Inferior parietal cortex (tissue), 1 donor: Measurements from ENCODE around the gene ANKMY1.
"Not testable (repeated sequence)": the region's sequence is repeated elsewhere in the genome, so short reads cannot be mapped to it uniquely, and the experiment has no call there.

Experiments used
- DNase-seq: peaks from one replicate; pipeline ENCODE4 v3.0.0-alpha.2; 2016; ENCODE audit errors: extremely low spot score

Gene ANKMY1

DNA sequence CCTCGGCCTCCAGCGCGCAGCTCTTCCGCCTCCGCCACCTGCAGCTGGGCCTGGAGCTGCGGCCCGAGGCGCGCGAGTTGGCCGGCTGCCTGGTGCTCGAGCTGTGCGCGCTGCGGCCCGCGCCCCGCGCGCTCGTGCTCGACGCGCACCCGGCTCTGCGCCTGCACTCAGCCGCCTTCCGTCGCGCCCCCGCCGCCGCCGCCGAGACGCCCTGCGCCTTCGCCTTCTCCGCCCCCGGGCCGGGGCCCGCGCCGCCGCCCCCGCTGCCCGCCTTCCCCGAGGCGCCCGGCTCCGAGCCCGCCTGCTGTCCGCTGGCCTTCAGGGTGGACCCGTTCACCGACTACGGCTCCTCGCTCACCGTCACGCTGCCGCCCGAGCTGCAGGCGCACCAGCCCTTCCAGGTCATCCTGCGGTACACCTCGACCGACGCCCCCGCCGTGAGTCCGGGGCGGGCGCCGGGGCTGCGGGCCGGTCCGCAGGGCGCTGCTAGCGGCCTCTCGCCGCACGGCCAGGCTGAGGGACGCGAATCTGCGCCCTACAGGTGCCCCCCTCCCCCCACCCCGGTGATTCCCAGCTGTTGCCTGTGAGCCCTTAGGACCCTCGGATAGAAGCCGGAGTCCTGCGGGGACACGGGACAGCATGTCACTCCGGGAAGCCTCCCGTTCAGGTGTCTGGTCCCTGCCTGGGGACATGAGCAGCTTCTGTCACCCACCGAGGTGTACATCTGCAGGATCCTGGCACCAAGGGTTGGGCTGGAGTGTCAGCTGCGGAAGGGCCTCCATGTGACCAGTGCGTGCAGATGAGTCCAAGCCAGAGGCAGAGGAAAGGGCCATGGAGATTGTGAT, 11.1 kb upstream of the ANKMY1 start:
- DNase-seq, result peak; percentile 53

DNA sequence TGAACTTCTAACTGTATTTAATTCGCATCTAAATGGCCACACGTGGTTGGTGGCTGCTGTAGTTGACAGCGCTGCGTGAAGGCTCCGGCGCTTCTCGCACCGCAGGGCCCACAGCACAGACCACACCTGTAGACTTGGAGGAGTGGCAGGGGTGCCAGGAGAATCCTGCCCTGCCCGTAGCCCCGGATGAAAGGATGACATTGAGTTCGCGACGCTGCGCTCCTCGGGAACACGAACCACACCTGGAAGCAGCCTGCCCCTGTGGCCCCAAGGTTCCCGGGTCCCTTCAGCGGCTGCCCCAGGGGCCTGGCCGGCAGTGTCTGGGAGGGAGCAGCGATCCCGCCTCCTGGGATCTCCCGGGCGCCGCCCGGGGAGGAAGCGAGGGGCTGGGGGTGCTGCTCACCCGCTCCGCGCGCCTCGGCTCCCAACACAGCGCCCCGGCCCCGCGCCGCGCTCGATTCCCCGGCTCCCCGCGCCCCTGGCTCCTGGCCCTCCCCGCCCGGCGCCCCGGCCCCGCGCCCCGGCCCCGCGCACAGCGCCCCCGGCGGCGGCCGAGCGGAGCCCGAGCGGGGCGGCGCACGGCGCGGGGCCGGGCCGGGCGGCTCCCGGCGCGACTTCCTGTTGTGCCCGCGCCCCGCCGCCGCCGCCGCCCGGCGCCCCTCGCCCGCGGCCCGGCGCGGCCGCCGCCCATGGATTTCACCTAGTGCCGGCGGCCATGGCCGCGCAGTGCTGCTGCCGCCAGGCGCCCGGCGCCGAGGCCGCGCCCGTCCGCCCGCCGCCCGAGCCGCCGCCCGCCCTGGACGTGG, 10.3 kb upstream of the ANKMY1 start, which contains the start of gene RNPEPL1:
TSS of gene RNPEPL1 (plus strand) at position 613 of the 806 bp plus-strand sequence. CDS start at position 716, 103 bp downstream.
- no peak for DNase-seq

DNA sequence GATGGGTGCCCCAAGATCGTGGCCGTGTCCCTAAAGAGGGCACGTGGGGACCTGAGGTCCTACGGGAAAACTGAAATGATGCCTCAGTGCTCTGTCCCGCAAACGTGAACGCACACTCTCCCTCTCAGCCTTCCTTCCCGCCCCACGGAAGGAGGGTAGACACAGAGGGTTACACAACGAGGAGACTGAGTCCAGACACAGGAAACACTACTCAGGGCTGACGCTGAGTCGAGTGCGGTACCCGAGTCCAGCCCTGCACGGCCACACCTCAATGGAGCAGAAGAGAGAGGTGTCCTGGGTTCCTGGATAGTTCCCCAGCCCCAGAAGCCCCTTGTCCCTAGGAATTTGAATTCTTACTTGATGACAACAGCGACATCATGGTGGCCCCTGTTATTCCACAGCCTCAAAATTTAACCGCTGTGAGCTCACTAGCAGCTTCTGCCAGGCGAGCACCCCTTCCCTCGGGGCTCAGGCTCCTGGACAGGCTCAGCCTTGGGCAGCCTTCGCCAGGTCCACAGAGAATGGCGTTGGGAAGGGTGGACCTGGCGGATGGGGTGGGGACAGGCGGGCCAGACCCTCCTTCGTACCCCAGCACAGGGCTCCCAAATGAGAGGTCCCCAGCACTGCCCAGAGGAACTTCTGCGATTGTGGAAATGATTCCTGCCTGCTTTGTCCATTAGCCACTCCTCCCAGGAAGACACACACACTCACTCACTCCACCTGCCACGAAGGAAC, 9.5 kb upstream of the ANKMY1 start:
- DNase-seq, result no peak

DNA sequence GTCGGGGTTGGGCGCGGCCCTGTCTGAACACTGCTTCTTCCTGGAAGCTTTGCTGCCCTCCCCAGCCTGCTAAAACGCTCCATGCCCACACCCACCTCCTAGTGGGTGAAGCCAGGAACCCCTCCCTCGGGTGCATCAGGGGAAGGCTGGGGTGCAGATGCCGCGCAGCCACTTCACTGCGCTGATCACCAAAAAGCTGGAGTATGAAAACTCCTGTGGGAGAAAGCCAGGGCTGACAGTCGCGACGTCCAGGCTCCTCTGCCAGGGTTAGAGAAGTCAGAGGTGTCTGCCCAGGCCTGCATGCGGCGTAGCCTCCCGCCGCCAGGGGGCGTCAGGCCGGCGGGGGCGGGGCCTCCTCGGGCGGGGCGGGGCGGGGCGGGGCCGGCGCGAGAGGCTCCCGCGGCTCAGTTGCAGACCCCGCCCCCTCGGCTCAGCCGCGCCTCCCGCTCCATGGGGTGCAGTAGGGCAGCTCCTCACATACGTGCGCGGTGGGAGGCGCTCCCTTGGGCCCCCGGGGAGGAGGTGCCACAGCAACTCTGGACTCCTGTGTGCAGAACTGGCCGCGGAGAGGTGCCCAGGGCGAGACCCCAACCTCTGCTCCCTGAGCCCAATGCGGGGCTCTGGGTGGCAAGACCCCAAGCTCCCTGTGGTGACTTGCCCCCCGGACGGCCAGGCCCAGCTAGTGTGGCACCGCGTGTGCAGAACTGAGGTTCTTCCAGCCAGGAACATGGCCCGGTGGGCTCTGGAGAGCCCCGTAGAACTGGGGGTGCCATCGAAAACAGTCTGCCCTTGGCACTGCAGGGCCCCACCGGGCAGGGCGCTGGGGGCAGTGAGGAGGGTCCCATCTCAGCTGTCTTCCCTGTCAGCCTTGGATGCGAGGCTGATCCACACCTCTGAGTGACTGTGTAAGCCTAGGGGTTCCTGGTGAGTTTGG, 8.7 kb upstream of the ANKMY1 start:
- DNase-seq, result peak; percentile 69

DNA sequence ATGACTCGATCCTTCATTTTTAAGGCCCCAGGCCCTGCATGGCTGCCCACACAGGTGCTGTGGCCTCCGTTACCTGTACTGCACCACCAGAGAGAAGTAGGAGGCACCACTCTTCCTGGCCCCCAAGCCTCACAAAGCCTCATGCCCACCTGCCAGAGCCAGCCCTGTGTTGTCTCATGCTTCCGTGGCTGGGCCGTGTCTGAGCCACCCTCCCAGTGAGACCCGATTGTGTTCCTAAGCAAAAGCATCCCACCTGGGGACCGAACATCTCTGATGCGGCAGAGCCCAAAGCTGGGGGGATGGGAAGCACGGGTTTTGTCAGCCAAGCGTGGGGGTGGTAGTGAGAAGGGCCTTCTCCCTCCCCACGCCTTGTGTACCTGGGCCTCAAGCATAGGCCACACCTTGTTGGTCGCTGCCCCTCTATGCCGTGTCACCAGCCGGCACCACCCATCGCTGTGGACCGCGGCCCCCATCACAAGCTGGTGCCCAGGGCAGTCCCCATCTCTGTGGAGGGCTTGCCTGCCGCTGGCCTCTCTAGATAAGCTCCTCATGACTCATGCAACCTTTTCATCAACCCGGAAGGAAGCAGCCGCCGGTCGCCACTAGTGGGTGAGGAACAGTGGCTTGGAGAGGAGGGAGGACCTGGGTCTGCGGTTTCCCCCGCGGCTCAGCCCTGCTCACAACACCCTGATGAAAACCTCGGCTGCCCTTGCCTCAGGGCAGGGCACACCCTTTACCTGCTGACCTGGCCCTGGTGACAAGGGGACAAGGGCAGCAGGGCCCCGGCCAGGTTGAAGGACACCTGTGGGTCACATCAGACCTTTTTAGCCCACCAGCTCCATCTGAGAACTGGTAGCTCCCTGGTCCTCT, 7.8 kb upstream of the ANKMY1 start:
- DNase-seq, result no peak

DNA sequence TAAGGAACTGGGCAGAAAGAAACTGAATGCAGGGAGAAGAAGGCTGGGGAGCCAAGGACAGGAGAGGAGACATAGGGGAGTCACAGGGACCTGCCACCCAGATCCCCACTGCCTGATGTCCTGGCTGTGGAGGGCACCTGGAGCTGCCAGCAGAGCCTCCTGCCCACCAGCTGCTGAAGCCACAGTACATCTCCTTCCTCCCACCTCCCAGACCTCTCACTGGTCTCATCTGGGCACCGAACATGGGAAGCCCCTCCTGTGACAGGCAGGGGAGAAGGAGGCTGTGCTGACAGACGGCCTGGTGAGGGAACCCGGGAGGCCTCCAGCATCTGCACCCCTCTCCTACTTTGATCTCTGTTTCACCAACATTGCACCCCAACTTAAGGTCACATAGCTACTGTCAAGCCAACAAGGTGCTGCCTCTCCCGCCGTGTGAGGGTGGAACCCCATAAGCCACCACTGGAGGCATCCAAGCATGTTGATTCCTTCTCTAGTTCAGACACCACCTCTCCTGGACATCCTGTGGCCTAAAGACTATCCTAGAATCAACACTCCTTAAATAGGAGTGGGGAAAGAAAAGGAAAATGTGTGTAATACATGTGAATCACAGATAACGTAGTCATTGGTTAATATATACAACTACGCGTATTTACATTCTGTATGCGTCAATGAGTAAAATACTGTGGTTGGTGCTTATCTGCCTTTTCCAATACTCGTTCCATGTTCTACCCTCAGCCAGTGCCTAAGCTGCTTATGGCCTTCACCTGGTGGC, 7.0 kb upstream of the ANKMY1 start:
- no peak for DNase-seq

DNA sequence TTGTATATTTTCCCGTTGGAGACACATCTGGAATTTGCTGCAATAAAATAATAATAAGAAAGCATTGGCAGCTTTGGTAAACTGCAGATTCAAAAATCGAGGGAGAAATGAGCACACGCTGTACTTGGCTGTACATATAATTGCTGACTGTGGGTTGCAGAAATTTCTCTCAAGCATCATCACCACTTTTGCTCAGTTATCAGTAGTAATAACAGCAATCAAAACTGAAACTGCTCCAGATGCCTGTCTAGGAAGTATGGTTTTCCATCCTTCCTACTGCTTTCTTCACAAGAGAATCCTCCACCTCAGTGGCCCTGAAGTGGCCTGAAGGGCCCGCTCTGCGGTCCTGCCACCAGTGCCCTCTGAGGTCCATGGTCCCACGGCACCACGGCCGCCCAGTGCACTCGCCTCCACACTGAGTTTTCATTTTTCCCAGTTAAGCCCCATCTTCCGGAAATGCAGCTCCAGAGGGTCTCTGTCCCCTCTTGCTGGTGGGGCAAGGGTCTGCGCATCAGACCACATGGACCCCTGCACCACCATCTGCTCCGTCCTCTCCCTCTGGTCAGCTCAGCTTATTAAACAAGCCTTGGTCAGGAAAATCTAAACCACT, 6.3 kb upstream of the ANKMY1 start:
- no peak for DNase-seq

DNA sequence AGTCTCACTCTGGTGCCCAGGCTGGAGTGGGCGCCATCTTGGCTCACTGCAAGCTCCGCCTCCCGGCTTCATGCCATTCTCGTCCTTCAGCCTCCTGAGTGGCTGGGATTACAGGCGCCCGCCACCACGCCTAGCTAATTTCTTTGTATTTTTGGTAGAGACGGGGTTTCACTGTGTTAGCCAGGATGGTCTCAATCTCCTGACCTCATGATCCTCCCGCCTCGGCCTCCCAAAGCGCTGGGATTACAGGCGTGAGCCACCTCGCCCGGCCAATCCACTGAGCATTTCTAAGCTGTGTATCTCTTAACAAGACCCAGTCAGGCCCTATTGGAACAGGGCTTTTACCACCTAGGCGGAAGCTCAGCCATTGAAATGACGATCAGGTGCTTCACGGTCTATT, 5.4 kb upstream of the ANKMY1 start:
- not testable (repeated sequence) for DNase-seq

DNA sequence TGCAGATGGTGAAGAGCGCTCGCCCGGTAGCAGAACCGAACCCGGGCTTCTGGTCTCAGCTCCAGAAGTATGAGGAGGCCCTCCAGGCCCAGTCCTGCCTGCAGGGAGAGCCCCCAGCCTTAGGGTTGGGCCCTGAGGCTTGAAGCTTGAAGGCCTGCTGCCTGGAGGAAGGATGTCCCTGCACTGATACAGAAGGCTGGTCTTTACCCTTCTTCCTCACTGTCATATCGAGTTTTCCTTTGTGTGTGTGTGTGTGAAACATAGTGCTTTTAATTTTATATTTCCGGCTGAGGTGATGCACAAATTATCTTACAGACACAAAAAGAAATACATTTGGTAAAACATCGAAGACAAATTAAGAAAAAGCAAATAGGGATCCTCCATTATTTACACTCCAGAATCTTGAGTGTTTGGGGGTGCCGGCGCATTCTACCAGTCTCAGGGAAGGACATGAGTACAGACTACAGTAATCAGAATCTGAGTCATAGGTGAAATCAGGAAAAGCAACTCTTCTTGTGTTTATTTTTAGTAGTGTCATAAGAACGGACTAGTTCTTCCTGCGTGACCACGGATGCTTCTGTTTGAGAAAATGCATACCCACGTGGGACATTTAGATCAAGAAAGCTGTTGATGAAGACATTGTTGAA, 3.7 kb upstream of the ANKMY1 start:
- no peak for DNase-seq

DNA sequence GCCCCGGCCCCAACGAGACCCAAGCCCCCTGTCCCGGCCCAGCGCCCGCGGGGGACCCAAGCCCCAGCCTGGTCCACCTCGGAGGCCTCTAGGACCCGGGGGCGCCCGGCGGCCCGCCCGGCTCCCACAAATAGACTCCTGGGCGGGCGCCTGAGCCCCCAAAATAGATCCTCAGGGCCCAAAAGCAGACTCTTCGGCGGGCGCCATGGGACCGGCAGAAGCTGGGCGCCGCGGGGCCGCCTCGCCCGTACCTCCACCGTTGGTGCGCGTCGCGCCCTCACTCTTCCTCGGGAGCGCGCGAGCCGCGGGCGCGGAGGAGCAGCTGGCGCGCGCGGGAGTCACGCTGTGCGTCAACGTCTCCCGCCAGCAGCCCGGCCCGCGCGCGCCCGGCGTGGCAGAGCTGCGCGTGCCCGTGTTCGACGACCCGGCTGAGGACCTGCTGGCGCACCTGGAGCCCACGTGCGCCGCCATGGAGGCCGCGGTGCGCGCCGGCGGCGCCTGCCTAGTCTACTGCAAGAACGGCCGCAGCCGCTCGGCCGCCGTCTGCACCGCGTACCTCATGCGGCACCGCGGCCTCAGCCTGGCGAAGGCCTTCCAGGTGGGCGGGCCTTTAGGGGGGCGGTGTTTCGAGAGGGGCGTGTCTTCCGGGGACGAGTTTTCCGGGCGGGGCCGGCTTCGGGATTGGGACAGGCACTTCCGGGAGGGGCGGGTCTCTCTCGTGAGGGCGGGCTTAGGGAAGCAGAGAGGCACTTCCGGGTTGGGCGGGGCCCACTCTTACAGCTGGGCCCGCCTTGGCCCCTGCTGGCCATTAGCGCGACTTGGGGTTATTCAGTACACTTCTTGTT, 2.9 kb upstream of the ANKMY1 start:
- DNase-seq, result peak; percentile 94

DNA sequence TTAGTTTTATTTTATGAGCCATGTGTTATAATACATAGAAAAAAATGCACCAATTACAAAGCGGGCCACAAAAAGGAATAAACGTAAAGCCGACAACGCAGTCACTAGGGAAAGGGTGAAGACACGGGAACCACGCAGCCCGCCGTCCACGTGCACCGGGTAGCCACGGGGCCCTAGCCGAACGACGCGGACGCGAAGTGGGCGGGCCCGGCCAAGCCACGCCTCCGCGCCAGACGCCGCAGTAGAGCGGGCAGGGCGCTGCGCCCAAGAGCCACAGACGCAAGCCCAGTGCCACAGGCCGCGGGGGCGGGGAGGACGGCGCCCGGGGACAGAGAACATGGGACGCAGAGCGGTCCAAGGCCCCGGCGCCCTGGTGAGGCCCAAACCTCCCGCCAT, 2.3 kb upstream of the ANKMY1 start, which contains the start of gene DUSP28:
TSS of gene DUSP28 (plus strand) at position 274 of the 396 bp plus-strand sequence. CDS start 328 bp downstream, outside the sequence.
- DNase-seq, result peak; percentile 85

DNA sequence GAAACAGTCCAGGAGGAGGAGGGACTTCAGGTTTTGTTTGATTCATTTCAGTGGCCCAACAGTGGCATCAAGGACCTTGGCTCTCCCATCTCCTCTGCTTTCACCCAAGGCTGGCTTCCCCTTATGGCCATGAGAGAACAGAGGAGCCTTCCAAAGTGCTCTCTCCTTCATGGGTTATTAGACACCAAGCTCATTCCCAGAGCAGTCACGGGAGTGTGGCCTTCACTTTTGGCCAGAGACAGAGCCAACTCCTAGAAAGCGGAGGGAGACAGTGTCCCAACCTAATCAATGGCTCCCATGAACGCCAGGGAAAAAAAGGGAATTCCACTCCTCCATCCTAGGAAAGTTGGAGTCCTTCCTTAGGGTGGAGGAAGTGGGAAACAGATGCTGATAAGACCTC, 1.5 kb upstream of the ANKMY1 start:
- DNase-seq, result no peak

DNA sequence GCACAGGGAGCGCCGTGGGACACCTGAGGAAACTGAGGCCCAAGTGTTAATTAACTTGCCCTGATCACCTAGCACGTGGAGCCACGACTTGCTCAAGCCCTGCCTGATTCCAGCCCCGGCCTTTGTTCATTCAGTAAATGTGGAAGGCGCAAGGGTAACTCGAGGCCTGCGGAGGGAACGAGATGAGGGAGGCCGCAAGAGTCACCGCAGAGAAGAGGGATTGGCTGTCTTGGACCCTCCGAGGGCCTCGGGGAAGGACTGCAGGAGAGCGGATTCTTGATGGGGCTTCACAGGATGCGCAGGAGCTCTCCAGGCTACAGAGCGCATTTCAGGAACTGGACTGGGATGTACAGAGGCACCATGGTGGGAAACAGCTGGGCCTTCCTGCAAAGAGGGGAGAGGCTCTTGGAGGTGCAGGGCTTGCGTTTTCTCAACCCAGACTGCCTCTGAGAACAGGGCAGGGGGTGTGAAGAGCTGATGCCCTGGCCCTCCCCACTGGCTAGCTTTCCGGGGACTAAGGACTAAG, 511 bp upstream of the ANKMY1 start:
- no peak for DNase-seq

DNA sequence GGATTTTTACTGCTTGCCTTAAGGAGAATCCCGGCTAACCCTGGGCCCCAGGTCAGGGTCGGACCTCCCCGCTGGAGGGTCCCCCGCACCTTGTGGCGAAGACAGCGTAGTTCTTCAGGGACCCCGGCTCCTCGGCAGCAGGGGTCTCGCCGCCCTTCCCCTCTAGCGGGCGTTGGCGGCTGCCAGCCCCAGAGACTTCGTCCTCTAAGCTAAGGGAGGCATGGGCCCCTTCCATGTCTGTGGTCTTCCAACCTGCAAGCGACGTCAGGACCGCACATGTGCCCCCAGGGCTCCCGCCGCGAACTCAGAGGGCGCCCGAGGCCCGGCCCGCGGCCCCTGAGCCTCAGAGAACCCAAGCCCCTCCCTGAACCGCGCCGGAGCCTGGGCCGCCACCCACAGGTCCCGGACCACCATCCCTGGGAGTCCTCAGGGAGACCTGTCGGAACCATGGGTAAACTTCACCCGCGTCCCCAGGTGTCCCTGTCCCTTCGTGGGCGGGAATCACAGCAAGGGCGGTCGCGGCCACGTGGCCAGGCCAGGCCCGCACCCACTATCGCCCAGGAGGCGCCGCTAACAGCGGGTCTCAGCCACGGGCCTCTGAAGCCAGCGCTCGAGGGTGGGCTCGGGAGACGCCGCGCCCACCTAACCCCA, 562 bp downstream of the ANKMY1 start:
- DNase-seq, result no peak

DNA sequence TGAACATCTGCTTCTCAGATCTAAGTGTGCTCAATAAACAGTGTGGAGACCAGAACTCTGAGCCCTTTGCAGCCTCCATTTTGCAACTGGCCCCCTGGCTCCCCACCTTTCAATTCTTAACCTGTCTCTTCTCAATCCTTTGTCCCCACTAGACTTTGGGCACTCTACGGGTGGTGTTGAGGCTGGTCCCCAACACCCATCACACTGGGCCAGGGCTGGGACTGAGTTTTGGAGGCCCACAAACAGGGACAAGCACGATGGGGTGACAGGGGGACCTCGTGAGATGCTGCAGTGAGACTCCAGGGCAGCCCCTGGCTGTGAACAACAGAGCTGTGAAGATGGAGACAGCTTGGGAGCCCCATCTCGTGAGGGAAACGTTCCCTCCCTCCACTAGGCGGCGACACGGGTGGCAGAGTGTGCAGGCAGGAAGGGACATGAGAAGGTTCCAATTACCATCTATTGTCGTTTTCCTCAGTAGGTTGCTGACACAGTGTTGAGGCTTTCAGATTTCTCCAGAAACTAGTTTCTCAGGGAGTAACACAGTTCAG, 1.2 kb downstream of the ANKMY1 start:
- DNase-seq, result no peak
